ENCODE measurements around the gene PBX2. TPM values are rescaled to one million over a fixed set of nuclear protein-coding genes. Genes with fewer than 3 reads are reported as not detected.
"Not testable (repeated sequence)": the region's sequence is repeated elsewhere in the genome, so short reads cannot be mapped to it uniquely, and the experiment has no call there.

PBX2 gene
- total RNA-seq, 4 donors from 2014 or later, result 55.0 to 75.0 (median 61.9) TPM

DNA sequence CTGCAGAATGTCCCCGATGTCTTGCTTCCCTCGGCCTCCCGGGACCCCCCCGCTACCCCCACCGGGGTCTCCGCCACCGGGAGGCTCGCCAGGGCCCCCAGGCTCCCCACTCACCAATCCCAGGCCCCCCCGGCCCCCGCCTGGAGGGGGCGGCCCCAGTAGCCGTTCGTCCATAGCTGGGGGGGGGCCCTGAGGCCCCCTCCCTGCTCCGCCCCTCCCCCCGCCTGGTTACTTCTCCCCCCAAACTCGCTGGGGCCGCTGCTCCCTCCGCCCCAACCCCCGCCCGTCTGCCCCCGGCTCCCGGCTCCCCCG lies 304 bp downstream of the PBX2 start:
- Histone ChIP-seq H3K4me1 (peaks cover 0 to 87% (median 59%) of the 10 kb centered on the region in 4 donors), H3K36me3 (peaks cover 0 to 20% (median 6%) of the 10 kb centered on the region in 3 donors), H3K9me3 (no peaks in the 10 kb centered on the region), H3K4me3 (peak overlapping the region; percentile 60 to 89 (median 75)), H3K27me3 (no peaks in the 10 kb centered on the region), H3K27ac (peak overlapping the region; percentile 97 to 100 (median 99))
- 0 to 14% methylated on average over 1 to 6 of the region's 23 CpGs for WGBS, 2 donors
- DNase-seq (ENCODE audit: low spot score in 2 of 2), result no peak
- TF ChIP-seq CTCF (IDR thresholded peaks at IDR 0.05) (no peak), EP300 (IDR thresholded peaks at IDR 0.05) (no peak), POLR2A (IDR thresholded peaks at IDR 0.05) (no peak)

GRCh38 chr6:32189069-32189741 lies 797 bp downstream of the PBX2 start:
- H3K4me3 ChIP-seq, result peak overlapping the region; percentile 60 to 89 (median 75)
- H3K9me3 ChIP-seq, result no peaks in the 10 kb centered on the region
- 2% methylated on average over 10 of the region's 10 CpGs for WGBS, 2 donors
- H3K27ac ChIP-seq, result peak overlapping the region; percentile 97 to 100 (median 99)
- H3K36me3 ChIP-seq, result peaks cover 0 to 22% (median 6%) of the 10 kb centered on the region in 3 donors
- peaks cover 0 to 87% (median 54%) of the 10 kb centered on the region in 4 donors for H3K4me1 ChIP-seq
- DNase-seq (ENCODE audit: low spot score in 2 of 2), result no peak
- TF ChIP-seq CTCF (IDR thresholded peaks at IDR 0.05), result no peak
- H3K27me3 ChIP-seq, result no peaks in the 10 kb centered on the region

DNA sequence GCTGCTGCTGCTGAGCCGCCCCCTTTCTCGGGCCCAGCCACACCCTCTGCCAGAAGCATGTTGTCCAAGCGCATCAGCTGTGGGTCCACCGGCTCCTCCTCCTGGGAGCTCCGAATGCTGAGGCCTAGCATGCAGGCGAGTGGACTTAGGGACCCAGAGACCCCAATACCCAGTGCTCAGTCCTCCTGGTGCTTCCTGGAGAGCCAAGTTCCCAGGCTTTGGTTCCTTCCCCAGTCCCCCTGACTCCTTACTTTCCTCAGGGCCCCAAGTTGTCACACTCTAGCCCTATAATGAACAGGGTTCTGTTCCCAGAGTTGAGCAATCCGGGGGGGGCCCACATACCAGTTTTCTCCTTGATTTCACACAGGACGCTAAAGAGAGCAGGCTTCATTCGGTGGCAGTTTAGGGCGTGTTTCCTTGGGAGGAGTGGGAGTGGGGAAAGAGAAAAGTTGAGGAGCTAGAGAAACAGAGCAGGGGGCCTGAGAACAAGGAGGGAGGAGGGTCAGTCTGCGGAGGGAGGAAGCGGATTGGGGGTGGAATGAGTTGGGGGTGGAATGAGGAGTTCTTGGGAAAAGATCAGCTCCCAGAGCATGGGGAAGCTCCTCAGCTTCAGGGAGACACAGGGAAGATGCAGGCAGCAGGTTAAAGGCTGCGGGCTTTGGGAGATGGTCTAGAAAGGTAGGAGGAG lies 1.5 kb downstream of the PBX2 start:
- H3K4me1 ChIP-seq, result peaks cover 0 to 86% (median 50%) of the 10 kb centered on the region in 4 donors
- H3K4me3 ChIP-seq, result peak overlapping the region; percentile 60 to 89 (median 75)
- TF ChIP-seq EP300 (IDR thresholded peaks at IDR 0.05) (peak in 1 of 2 donors; percentile 64), CTCF (IDR thresholded peaks at IDR 0.05) (no peak), POLR2A (IDR thresholded peaks at IDR 0.05) (peak in 1 of 2 donors; percentile 34)
- H3K27ac ChIP-seq, result peak overlapping the region; percentile 97 to 100 (median 99)
- peak in 1 of 2 donors; percentile 55 for DNase-seq (ENCODE audit: low spot score in 2 of 2)
- H3K36me3 ChIP-seq, result peaks cover 0 to 29% (median 8%) of the 10 kb centered on the region in 3 donors
- WGBS, 2 donors, result 2 to 14% methylated on average over 9 to 12 of the region's 13 CpGs
- no peaks in the 10 kb centered on the region for H3K27me3 ChIP-seq
- no peaks in the 10 kb centered on the region for H3K9me3 ChIP-seq

GRCh38 chr6:32187725-32188380 lies 2.1 kb downstream of the PBX2 start:
- Histone ChIP-seq H3K27ac (peak overlapping the region; percentile 97 to 100 (median 99)), H3K4me1 (peaks cover 0 to 79% (median 45%) of the 10 kb centered on the region in 4 donors)
- 63 to 66% methylated on average over 14 to 18 of the region's 18 CpGs for WGBS, 2 donors

GRCh38 chr6:32187009-32187709 lies 2.8 kb downstream of the PBX2 start:
- TF ChIP-seq EP300 (IDR thresholded peaks at IDR 0.05), result no peak
- TF ChIP-seq CTCF (IDR thresholded peaks at IDR 0.05), result no peak
- no peak for TF ChIP-seq POLR2A (IDR thresholded peaks at IDR 0.05)
- H3K9me3 ChIP-seq, result no peaks in the 10 kb centered on the region
- H3K27me3 ChIP-seq, result no peaks in the 10 kb centered on the region
- 59 to 72% methylated on average over 12 of the region's 12 CpGs for whole genome bisulfite sequencing, 2 donors
- H3K4me1 ChIP-seq, result peaks cover 0 to 78% (median 39%) of the 10 kb centered on the region in 4 donors
- DNase-seq (ENCODE audit: low spot score in 2 of 2), result no peak
- H3K4me3 ChIP-seq, result no peak overlapping the region
- peaks cover 0 to 42% (median 18%) of the 10 kb centered on the region in 3 donors for H3K36me3 ChIP-seq
- H3K27ac ChIP-seq, result peak overlapping the region; percentile 62 to 100 (median 83)

More at GRCh38 chr6:32187725-32188380, 2.1 kb downstream of the PBX2 start:
- not testable (repeated sequence) for H3K9me3 ChIP-seq; DNase-seq (ENCODE audit: low spot score in 2 of 2); H3K27me3 ChIP-seq
- peaks cover 0 to 35% (median 15%) of the 10 kb centered on the region in 3 donors for H3K36me3 ChIP-seq
- H3K4me3 ChIP-seq, result peak overlapping the region in 3 of 4 donors; percentile 60 to 89 (median 79)

DNA sequence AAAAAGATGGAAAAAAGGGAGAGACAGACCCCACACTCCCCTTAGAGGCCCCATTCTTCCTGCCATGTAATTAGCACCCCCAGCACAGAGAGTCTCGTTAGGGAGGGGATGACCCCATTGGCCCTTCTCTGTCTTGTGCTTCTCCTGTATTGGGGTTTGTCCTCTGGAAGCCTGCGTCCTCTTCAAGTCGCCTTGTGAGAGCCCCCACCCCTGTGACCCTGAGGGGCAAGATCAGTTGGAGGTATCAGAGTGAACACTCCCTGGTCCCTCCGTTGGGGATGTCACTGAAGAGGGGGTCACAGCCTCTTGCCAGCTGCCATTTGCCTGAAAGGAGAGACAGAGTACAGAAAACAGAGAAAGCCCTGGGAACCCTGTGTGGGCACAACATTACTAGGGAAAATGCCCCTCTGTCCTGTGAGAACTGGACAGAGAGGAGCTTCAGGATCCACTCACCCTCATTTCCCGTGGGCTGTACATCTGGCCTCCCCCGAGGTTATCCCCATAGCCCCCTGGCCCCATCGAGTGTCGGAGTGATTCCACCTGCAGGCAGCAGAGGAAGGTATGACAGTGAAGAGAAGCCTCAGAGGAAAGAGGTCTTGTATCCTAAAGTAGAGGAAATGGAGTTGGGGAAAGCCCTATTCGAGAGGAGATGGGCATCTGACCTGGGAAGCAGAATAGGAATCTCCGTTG lies 3.7 kb downstream of the PBX2 start:
- H3K4me3 ChIP-seq; H3K9me3 ChIP-seq; DNase-seq (ENCODE audit: low spot score in 2 of 2); H3K27me3 ChIP-seq: not testable (repeated sequence)
- Histone ChIP-seq H3K27ac (peak overlapping the region; percentile 62 to 100 (median 83)), H3K36me3 (peaks cover 0 to 51% (median 21%) of the 10 kb centered on the region in 3 donors), H3K4me1 (peaks cover 0 to 78% (median 34%) of the 10 kb centered on the region in 4 donors)
- WGBS, 2 donors, result 38 to 50% methylated on average over 10 of the region's 10 CpGs

All from tibial nerve (tissue), 4 donors.